ENCODE results near the gene CTCF.

GRCh38 chr16:67526149-67526791, 36.1 kb upstream of the CTCF start:
- TF ChIP-seq EZH2 (IDR thresholded peaks at IDR 0.05; ENCODE audit: borderline replicate concordance, low read depth, low read length, severe bottlenecking) (no peak), CTCF (IDR thresholded peaks at IDR 0.05; ENCODE audit: extremely low read depth in 1 of 2, insufficient read depth in 1 of 2, low read depth in 1 of 2, low read length in 2 of 2) (no peak), JUN (IDR thresholded peaks at IDR 0.05; ENCODE audit: borderline replicate concordance, insufficient read depth, insufficient read length, low read depth) (no peak), POLR2A (IDR thresholded peaks at IDR 0.05; ENCODE audit: low read depth, low read length) (no peak), POLR2AphosphoS5 (IDR thresholded peaks at IDR 0.05; ENCODE audit: insufficient read depth, low read depth, low read length) (no peak), MYC (IDR thresholded peaks at IDR 0.05; ENCODE audit: low read depth, low read length) (no peak)
- TF ChIP-seq, protein P1, sequence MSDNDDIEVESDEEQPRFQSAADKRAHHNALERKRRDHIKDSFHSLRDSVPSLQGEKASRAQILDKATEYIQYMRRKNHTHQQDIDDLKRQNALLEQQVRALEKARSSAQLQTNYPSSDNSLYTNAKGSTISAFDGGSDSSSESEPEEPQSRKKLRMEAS (IDR thresholded peaks at IDR 0.05; ENCODE audit: insufficient read depth, insufficient read length): no peak

Measured in endothelial cell of umbilical vein (primary cell).